Spleen (tissue), 7 donors: ENCODE measurements around the gene HAUS1.

ENCODE experiments used
- CTCF ChIP-seq, 11 experiments: fragments of 200-600 bp in 7 of 11; fragments of 450-650 bp in 4 of 11; sonication (generic) in 4 of 11; IDR thresholded peaks in 8 of 11; conservative IDR thresholded peaks in 3 of 11; 1 replicate in 7 of 11; 2 replicates in 4 of 11; pipeline versions ENCODE4 v1.4.0 to v1.8.0; 2016 to 2021; ENCODE audit warnings: antibody characterized with exemption in 11 of 11, inconsistent platforms in 4 of 11, mild to moderate bottlenecking in 1 of 11
- POLR2A ChIP-seq, 3 donors: fragments of 450-650 bp; IDR thresholded peaks; one replicate each; pipeline ENCODE4 v1.5.1; 2017; ENCODE audit warnings: antibody characterized with exemption in 3 of 3, mild to moderate bottlenecking in 1 of 3
- donor health status: DM: no; HTN: no; CAD: no; lungs with moderate emphysema.
- donor health status: DM: no; HTN: no; CAD: no.
- donor health status: DM: no; HTN: no; CAD: no.

GRCh38 chr18:46084431-46084830 lies 19.8 kb upstream of the HAUS1 start:
- TF ChIP-seq CTCF (IDR thresholded peaks at IDR 0.05 in 8 of 11, conservative IDR thresholded peaks at IDR 0.05 in 3 of 11) (no peak), POLR2A (IDR thresholded peaks at IDR 0.05) (no peak)
